DND-41 (cell line): ENCODE measurements around the gene LCE1D.

Experiments used
- ATAC-seq: fragments of 200-7000 bp; cut with Tn5 transposase; 3 replicates; pipeline ENCODE4 v1.9.1; 2021; ENCODE audit warnings: low read depth; ENCODE audit not compliant: insufficient read depth
- DNase-seq: peaks from one replicate; pipeline ENCODE4 v3.0.0-alpha.2; 2020
- H2AFZ ChIP-seq: 2 replicates; pipeline ENCODE4 v1.6.0; 2012; ENCODE audit warnings: low read depth, low read length
- H3K27ac ChIP-seq: 2 replicates; pipeline ENCODE4 v1.5.1; 2012; ENCODE audit warnings: low read length, inconsistent platforms
- H3K27me3 ChIP-seq: fragments of 200-600 bp; sonication (generic); 2 replicates; pipeline ENCODE4 v1.6.0; 2012; ENCODE audit warnings: low read length, mild to moderate bottlenecking, inconsistent platforms; ENCODE audit not compliant: insufficient read depth, poor library complexity
- H3K36me3 ChIP-seq: 2 replicates; pipeline ENCODE4 v1.5.1; 2012; ENCODE audit warnings: low read length, inconsistent platforms; ENCODE audit not compliant: insufficient read depth
- H3K4me1 ChIP-seq: 2 replicates; pipeline ENCODE4 v1.5.1; 2012; ENCODE audit warnings: mild to moderate bottlenecking, low read length; ENCODE audit not compliant: insufficient read depth
- H3K4me2 ChIP-seq: 2 replicates; pipeline ENCODE4 v1.6.0; 2012; ENCODE audit warnings: mild to moderate bottlenecking, moderate library complexity, low read length, inconsistent platforms; ENCODE audit not compliant: insufficient read depth
- H3K4me3 ChIP-seq, 2 experiments: fragments of 200-600 bp in 1 of 2; shearing (Covaris generic) in 1 of 2; 2 replicates each; pipeline ENCODE4 v1.5.1; 2012 to 2016; ENCODE audit warnings: inconsistent platforms in 2 of 2, low read length in 2 of 2, mild to moderate bottlenecking in 2 of 2, low read depth in 1 of 2, moderate library complexity in 1 of 2
- H3K79me2 ChIP-seq: 2 replicates; pipeline ENCODE4 v1.6.0; 2012; ENCODE audit warnings: low read length, inconsistent platforms; ENCODE audit not compliant: insufficient read depth
- H3K9ac ChIP-seq: 2 replicates; pipeline ENCODE4 v1.6.0; 2012; ENCODE audit warnings: low read depth, mild to moderate bottlenecking, inconsistent platforms, low read length, moderate library complexity
- H3K9me3 ChIP-seq: 2 replicates; pipeline ENCODE4 v1.5.1; 2012; ENCODE audit warnings: low read length, moderate library complexity, mild to moderate bottlenecking, inconsistent platforms; ENCODE audit not compliant: insufficient read depth, severe bottlenecking
- H4K20me1 ChIP-seq: 2 replicates; pipeline ENCODE4 v1.6.0; 2012; ENCODE audit warnings: low read length; ENCODE audit not compliant: insufficient read depth
- EZH2 ChIP-seq: IDR thresholded peaks from 3 replicates; pipeline ENCODE4 v1.6.1; 2012; ENCODE audit warnings: borderline replicate concordance, low read depth, mild to moderate bottlenecking, moderate library complexity, low read length, inconsistent platforms; ENCODE audit not compliant: severe bottlenecking
- TF ChIP-seq, protein P1 (sequence below): IDR thresholded peaks from 2 replicates; pipeline ENCODE4 v1.5.1; 2012; ENCODE audit warnings: borderline replicate concordance, low read length, moderate library complexity, mild to moderate bottlenecking; ENCODE audit not compliant: poor library complexity, severe bottlenecking; ENCODE audit errors: extremely low read depth

The LCE1D gene

DNA sequence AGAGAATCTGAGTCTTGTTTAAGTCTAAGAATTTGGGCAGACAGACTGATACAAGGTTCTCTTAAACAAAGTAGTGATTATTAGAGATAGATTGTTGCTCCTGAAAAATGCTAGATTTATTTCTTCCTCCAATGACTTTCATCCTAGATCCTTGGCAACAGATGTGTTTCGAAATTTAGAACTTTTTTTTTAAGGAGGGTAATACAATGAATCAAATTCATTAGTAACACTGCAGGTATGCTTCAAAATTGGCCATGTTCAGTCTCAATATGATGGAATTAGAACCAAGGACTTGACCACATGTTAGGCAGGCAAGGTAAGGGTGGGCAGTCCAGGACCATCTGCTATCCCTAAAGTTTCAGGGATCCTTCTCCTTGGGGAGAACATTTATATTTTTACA is 26.1 kb upstream of the LCE1D start:
- H4K20me1 ChIP-seq: no peaks in the 10 kb centered on the region
- H3K4me2 ChIP-seq: no peak overlapping the region
- H3K27me3 ChIP-seq: no peaks in the 10 kb centered on the region
- no peak overlapping the region for H2AFZ ChIP-seq
- H3K4me1 ChIP-seq: no peaks in the 10 kb centered on the region
- H3K9me3 ChIP-seq: no peaks in the 10 kb centered on the region
- ATAC-seq (no peak), DNase-seq (no peak)
- H3K9ac ChIP-seq: no peak overlapping the region
- H3K36me3 ChIP-seq: no peaks in the 10 kb centered on the region
- H3K79me2 ChIP-seq: no peaks in the 10 kb centered on the region
- H3K4me3 ChIP-seq: no peak overlapping the region
- H3K27ac ChIP-seq: no peak overlapping the region
- TF ChIP-seq EZH2: no peak
- TF ChIP-seq, protein P1, sequence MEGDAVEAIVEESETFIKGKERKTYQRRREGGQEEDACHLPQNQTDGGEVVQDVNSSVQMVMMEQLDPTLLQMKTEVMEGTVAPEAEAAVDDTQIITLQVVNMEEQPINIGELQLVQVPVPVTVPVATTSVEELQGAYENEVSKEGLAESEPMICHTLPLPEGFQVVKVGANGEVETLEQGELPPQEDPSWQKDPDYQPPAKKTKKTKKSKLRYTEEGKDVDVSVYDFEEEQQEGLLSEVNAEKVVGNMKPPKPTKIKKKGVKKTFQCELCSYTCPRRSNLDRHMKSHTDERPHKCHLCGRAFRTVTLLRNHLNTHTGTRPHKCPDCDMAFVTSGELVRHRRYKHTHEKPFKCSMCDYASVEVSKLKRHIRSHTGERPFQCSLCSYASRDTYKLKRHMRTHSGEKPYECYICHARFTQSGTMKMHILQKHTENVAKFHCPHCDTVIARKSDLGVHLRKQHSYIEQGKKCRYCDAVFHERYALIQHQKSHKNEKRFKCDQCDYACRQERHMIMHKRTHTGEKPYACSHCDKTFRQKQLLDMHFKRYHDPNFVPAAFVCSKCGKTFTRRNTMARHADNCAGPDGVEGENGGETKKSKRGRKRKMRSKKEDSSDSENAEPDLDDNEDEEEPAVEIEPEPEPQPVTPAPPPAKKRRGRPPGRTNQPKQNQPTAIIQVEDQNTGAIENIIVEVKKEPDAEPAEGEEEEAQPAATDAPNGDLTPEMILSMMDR: no peak

DNA sequence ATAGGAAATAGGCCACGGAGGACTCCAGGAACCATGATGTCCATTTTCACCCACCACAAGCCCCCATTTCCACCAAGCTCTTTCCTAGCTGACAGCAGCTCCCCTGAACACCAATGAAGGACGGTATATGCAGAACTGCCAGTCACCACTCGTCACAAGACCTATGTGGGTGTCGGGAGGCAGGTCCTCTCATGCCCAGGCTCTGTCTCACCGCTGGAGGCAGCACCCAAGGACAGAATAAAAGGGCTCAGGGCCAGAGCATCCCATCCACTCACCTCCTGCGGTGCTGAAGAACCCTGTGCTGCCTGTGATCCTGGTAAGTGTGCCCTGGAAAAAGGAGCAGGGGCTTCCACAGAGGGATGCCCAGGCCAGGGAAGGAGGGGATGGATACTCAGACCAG is 21.6 kb upstream of the LCE1D start, which contains the start of gene LCE1F:
Gene LCE1F (plus strand): TSS at position 266 of the 400 bp plus-strand sequence. CDS start 1,232 bp downstream, outside the sequence.
- Histone ChIP-seq H3K9me3 (no peaks in the 10 kb centered on the region), H3K4me1 (no peaks in the 10 kb centered on the region), H4K20me1 (no peaks in the 10 kb centered on the region), H3K36me3 (no peaks in the 10 kb centered on the region), H3K4me3 (no peak within 1 kb of the TSS), H3K79me2 (no peaks in the 10 kb centered on the region), H2AFZ (no peak within 1 kb of the TSS), H3K9ac (no peak within 1 kb of the TSS), H3K27ac (no peak within 1 kb of the TSS), H3K27me3 (peaks cover 3% of the 10 kb centered on the region), H3K4me2 (no peak within 1 kb of the TSS)
- TF ChIP-seq, protein P1: no peak
- TF ChIP-seq EZH2: no peak
- DNase-seq (no peak), ATAC-seq (no peak)

DNA sequence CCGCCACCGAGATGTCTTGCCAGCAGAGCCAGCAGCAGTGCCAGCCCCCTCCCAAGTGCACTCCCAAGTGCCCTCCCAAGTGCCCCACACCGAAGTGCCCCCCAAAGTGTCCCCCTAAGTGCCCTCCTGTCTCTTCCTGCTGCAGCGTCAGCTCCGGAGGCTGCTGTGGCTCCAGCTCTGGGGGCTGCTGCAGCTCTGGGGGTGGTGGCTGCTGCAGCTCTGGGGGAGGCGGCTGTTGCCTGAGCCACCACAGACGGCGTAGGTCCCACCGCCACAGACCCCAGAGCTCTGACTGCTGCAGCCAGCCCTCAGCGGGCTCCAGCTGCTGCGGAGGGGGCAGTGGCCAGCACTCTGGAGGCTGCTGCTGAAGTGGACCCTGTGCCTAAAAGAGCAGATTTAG is 20.2 kb upstream of the LCE1D start:
- TF ChIP-seq EZH2: no peak
- TF ChIP-seq, protein P1: no peak

More for the DNA sequence above, 20.2 kb upstream of the LCE1D start:
- no peaks in the 10 kb centered on the region for H3K4me1 ChIP-seq
- DNase-seq: no peak
- H2AFZ ChIP-seq: no peak overlapping the region
- H3K36me3 ChIP-seq: no peaks in the 10 kb centered on the region
- no peaks in the 10 kb centered on the region for H4K20me1 ChIP-seq
- H3K79me2 ChIP-seq: no peaks in the 10 kb centered on the region
- no peak overlapping the region for H3K4me3 ChIP-seq
- no peak overlapping the region for H3K27ac ChIP-seq
- no peak for ATAC-seq
- H3K9me3 ChIP-seq: no peaks in the 10 kb centered on the region
- H3K27me3 ChIP-seq: peaks cover 4% of the 10 kb centered on the region
- no peak overlapping the region for H3K9ac ChIP-seq
- H3K4me2 ChIP-seq: no peak overlapping the region
